BJ (cell line): ENCODE results near the gene FUCA1. TPM values are rescaled to one million over a fixed set of nuclear protein-coding genes. Genes with fewer than 3 reads are reported as not detected.
A peak's percentile ranks its signal among the peaks of the same experiment; 100 is the strongest.

ENCODE experiments used
- CTCF ChIA-PET: fragments of 350-600 bp; formaldehyde crosslinking; extraction: SDS; loops from one replicate; lab custom pipeline; 2021; ENCODE audit warnings: antibody characterized with exemption, inconsistent platforms; lab: Yijun Ruan, JAX
- POLR2A ChIA-PET: fragments of 300-600 bp; sonication (Branson Sonifier 250); formaldehyde crosslinking; extraction: SDS; loops from one replicate; lab custom pipeline; 2021; ENCODE audit warnings: antibody characterized with exemption; lab: Charles Lee
- DNase-seq: peaks from one replicate; pipeline ENCODE4 v3.0.0-alpha.2; 2011; ENCODE audit warnings: low read depth
- H3K27me3 ChIP-seq: 2 replicates; pipeline ENCODE4 v1.6.0; 2011; ENCODE audit warnings: low read length; ENCODE audit not compliant: control insufficient read depth, insufficient read depth
- H3K36me3 ChIP-seq: 2 replicates; pipeline ENCODE4 v1.5.1; 2011; ENCODE audit warnings: low read length; ENCODE audit not compliant: control insufficient read depth, insufficient read depth
- H3K4me3 ChIP-seq: 2 replicates; pipeline ENCODE4 v1.5.1; 2011; ENCODE audit warnings: low read depth, mild to moderate bottlenecking, control low read depth, low read length
- polyA plus RNA-seq: library from polyadenylated mRNA; depleted of rRNA; stranded (reverse); fragments of >200 nt; gene quantifications from 2 replicates; pipeline ENCODE4 v1.2.3, GENCODE V29; 2011
- TF ChIP-seq, protein P1 (sequence below): IDR thresholded peaks from 2 replicates; pipeline ENCODE4 v1.5.1; 2011; ENCODE audit warnings: low read depth, mild to moderate bottlenecking, control low read depth, inconsistent platforms, low read length, moderate library complexity; ENCODE audit not compliant: insufficient read depth

FUCA1 gene
- polyA plus RNA-seq, 1 experiment = 12.5 TPM

DNA sequence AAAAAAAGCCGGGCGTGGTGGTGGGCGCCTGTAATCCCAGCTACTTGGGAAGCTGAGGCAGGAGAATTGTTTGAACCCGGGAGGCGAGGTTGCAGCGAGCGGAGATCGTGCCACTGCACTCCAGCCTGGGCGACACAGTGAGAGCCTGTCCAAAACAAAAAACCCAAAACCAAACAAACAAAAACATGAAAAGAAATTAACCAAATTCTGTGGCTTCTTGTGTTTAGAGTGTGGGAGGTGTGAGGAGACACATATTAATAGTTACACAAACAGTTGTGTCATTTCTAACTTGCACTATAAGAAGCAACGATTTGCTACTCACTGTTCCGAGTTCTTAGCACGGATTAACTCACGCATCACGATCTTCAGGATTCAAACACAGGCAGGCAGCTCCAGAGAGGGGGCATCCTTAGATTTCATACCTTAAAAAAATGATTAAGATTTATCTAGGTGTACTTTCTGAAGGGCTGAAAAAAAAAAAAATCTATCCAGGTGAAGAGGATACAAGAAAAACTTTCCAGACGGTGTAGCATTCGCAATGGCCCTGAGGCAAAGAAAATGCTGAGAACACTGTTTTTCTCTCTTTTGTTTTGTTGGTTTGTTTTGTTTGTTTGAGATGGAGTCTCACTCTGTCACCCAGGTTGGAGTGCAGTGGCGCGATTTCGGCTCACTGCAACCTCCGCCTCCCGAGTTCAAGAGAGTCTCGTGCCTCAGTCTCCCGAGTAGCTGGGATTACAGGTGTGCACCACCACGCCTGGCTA, 42.1 kb downstream of the FUCA1 start:
- Histone ChIP-seq H3K27me3 (no peaks in the 10 kb centered on the region), H3K36me3 (no peaks in the 10 kb centered on the region), H3K4me3 (peak overlapping the region; percentile 100)
- CTCF ChIA-PET = interaction anchor here (1.3 to 9.2 kb wide), 2 partner anchors 12 to 16 kb away, joined by 3 to 77 read pairs; no protein-coding TSS in a partner anchor
- TF ChIP-seq, protein P1, sequence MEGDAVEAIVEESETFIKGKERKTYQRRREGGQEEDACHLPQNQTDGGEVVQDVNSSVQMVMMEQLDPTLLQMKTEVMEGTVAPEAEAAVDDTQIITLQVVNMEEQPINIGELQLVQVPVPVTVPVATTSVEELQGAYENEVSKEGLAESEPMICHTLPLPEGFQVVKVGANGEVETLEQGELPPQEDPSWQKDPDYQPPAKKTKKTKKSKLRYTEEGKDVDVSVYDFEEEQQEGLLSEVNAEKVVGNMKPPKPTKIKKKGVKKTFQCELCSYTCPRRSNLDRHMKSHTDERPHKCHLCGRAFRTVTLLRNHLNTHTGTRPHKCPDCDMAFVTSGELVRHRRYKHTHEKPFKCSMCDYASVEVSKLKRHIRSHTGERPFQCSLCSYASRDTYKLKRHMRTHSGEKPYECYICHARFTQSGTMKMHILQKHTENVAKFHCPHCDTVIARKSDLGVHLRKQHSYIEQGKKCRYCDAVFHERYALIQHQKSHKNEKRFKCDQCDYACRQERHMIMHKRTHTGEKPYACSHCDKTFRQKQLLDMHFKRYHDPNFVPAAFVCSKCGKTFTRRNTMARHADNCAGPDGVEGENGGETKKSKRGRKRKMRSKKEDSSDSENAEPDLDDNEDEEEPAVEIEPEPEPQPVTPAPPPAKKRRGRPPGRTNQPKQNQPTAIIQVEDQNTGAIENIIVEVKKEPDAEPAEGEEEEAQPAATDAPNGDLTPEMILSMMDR = no peak
- POLR2A ChIA-PET = interaction anchor here (0.6 to 0.7 kb wide), 2 partner anchors 134 to 382 kb away, joined by 3 to 9 read pairs; no protein-coding TSS in a partner anchor
- no peak for DNase-seq

DNA sequence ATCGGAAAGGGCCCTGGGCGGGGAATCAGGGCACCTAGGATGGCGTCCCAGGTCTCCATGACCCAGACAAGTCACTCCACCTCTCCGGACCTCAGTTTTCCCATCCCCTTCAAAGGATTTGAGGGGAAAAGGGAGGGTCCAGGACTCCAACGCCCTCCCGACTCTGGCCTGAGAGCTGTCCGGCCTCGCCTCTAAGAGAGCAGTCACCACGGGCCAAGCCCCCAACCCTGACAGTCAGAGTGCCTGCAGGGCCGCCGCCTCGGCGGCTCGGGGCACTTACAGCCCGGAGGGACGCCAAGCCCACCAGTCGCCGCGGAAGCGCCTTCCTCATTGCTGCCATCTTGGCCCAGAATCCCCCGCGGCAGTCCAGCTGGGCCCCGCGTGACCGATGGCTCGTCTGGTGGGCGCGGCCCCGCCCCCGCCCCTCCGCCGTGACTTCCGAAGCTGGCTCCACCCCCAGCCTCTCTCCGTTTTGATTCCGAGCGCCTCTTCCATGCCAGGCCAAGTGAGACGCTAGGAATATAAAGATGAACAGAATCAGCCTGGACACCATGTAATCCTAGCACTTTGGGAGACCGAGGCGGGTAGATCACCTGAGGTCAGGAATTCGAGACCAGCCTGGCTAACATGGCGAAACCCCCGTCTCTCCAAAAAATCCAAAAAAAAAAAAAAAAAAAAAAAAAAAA, 42.9 kb downstream of the FUCA1 start, which contains the start of gene HMGCL:
Gene HMGCL (minus strand): TSS at position 354 of the 686 bp plus-strand sequence. CDS start 14 bp downstream, at position 340.
- no peaks in the 10 kb centered on the region for H3K36me3 ChIP-seq
- H3K27me3 ChIP-seq = no peaks in the 10 kb centered on the region
- ChIA-PET CTCF (interaction anchor here (1.3 to 9.2 kb wide), 2 partner anchors 11 to 16 kb away, joined by 3 to 77 read pairs; no protein-coding TSS in a partner anchor), POLR2A (interaction anchor here (0.6 to 0.7 kb wide), 3 partner anchors 34 to 381 kb away, joined by 3 to 9 read pairs (median 3); partner anchors contain the start of gene LYPLA2)
- peak; percentile 50 for DNase-seq
- peak within 1 kb of the TSS; percentile 100 for H3K4me3 ChIP-seq
- TF ChIP-seq, protein P1 = no peak

DNA sequence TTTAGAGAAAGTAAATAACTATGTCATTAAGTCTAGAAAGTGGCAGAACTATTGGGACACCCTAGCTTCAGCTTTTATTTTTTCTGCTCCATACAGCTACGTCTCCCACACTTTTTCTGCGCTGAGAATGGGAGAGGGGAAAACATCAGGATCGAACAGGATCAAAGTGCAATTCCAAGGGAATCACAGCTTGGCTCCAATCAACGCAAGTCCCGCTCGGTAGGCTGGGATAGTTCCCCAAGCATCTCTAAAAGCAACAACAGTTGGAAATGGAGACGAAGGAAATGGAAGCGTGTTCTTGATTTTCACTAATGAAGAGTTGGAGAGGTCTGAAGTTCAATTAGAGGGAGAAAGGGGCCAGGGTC, 43.4 kb downstream of the FUCA1 start:
- ChIA-PET POLR2A (interaction anchor here (0.6 to 0.7 kb wide), 2 partner anchors 34 to 153 kb away, joined by 3 to 4 read pairs; partner anchors contain the start of gene LYPLA2), CTCF (interaction anchor here (1.3 to 9.2 kb wide), 2 partner anchors 10 to 15 kb away, joined by 3 to 77 read pairs; no protein-coding TSS in a partner anchor)
- Histone ChIP-seq H3K36me3 (no peaks in the 10 kb centered on the region), H3K27me3 (no peaks in the 10 kb centered on the region), H3K4me3 (peak overlapping the region; percentile 100)
- TF ChIP-seq, protein P1 = no peak
- no peak for DNase-seq

DNA sequence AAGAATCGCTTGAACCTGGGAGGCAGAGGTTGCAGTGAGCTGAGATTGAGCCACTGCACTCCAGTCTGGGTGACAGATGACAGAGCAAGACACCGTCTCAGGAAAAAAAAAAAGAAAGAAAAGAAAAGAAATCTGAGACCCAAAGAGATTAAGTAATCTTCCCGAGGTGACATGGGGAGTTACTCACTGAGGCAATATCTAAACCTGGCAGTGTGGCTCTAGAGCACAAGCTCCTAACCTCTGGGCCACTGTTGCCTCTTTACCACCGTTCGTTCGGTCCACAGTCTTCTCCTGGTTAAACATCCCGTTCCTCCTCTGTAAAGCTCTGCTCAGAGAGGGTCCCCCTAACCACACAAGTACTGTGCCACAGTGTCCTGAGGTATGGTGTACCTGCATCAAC, 44.3 kb downstream of the FUCA1 start:
- H3K4me3 ChIP-seq = no peak overlapping the region
- no peaks in the 10 kb centered on the region; the same call in 1 of the 2 replicates for H3K36me3 ChIP-seq
- ChIA-PET CTCF (interaction anchor here (9.2 kb wide), 1 partner anchor 14 kb away, joined by 77 read pairs; no protein-coding TSS in a partner anchor), POLR2A (no interaction called here)
- no peak for DNase-seq
- TF ChIP-seq, protein P1 = no peak
- no peaks in the 10 kb centered on the region for H3K27me3 ChIP-seq
